Activated T-helper 9 cell treated with anti-CD3 and anti-CD28 coated beads, Interleukin-2, amount 50 U/mL, for 16 hours (primary cell): Measurements from ENCODE around the gene CHST3.

Experiments used
- DNase-seq: peaks from one replicate; pipeline ENCODE4 v3.0.0-alpha.2; 2020; ENCODE audit warnings: low read depth

CHST3 gene

GRCh38 chr10:72056932-72057751, 92.9 kb downstream of the CHST3 start:
- no peak for DNase-seq

- no peak for DNase-seq
Measured at GRCh38 chr10:72058347-72058898, 94.2 kb downstream of the CHST3 start.

GRCh38 chr10:72058989-72059842, 95.0 kb downstream of the CHST3 start:
- DNase-seq: peak; percentile 31

GRCh38 chr10:72059843-72060822, 95.9 kb downstream of the CHST3 start:
- DNase-seq: no peak

- no peak for DNase-seq
Measured at GRCh38 chr10:72061491-72061890, 97.3 kb downstream of the CHST3 start.

GRCh38 chr10:72061930-72062329, 97.7 kb downstream of the CHST3 start:
- DNase-seq: no peak

- no peak for DNase-seq
Measured at GRCh38 chr10:72062382-72062781, 98.2 kb downstream of the CHST3 start.
